GM18511 (cell line): ENCODE results near the gene ATP5ME.
"Not testable (repeated sequence)": the region's sequence is repeated elsewhere in the genome, so short reads cannot be mapped to it uniquely, and the experiment has no call there.

Experiments
- ATAC-seq: cut with Tn5 transposase; IDR thresholded peaks from one replicate; pipeline ENCODE4 v1.9.1; 2021; ENCODE audit warnings: mild to moderate bottlenecking, moderate library complexity; ENCODE audit not compliant: unreplicated experiment

Gene ATP5ME

DNA sequence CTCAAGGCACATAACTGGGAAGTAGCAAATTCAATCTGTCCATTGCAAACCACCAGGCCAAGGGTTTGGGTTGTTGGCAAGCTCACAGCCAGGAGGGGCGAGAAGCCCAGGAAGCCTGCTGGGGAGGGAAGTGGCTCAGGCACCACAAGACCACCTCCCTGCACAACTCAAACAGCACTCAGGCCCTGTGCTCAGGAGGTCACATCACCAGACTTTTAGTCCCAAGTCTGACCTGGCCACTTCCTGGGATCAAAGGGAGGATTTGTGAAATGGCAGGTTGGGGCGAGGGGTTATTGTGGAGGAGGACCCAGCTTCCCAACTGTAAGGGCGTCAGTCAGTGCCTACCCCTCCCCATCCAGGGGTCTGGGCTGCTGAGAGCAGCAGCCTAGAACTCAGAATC is 2.3 kb downstream of the ATP5ME start:
- ATAC-seq = no peak

DNA sequence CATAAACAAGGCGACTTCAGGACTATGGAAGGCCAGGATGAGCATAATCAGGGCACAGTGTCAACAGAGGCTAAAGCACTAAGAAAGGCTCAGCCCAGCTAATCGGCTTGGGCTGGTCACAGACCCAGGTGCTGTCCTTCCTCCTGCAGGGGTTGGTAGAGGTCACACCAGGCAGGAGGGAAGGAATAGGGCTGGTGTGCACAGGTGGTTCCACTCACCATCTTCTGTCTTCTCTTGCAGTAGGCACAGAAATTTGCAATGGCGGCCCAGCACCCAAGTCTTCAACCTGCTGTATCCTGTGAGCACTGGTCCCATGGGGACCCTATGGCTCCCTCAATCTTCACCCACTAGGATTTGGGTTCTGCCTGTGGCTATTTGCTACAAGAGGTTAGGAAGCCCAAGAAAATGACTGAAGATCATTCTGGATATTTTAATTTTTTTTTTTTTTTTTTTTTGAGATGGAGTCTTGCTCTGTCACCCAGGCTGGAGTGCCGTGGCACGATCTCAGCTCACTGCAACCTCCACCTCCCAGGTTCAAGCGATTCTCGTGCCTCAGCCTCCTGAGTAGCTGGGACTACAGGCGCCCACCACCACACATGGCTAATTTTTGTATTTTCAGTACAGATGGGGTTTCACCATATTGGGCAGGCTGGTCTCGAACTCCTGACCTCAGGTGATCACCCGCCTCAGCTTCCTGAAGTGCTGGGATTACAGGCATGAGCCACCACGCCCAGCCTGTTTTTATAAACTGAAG is 4.1 kb downstream of the ATP5ME start:
- not testable (repeated sequence) for ATAC-seq

DNA sequence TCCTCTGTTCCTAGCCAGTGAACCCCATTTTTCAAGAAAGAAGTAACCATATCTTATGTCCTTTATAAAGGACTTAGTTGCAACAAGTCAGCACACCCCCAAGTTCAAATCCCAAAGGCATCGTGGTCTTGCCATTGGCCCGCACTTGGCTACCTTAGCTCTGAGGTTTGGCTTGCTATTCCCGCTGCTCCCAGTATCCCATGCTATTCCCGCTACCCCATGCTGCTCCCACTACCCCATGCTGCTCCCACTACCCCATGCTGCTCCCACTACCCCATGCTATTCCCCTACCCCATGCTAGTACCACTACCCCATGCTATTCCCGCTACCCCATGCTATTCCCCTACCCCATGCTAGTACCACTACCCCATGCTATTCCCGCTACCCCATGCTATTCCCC is 5.9 kb downstream of the ATP5ME start:
- ATAC-seq = not testable (repeated sequence)

DNA sequence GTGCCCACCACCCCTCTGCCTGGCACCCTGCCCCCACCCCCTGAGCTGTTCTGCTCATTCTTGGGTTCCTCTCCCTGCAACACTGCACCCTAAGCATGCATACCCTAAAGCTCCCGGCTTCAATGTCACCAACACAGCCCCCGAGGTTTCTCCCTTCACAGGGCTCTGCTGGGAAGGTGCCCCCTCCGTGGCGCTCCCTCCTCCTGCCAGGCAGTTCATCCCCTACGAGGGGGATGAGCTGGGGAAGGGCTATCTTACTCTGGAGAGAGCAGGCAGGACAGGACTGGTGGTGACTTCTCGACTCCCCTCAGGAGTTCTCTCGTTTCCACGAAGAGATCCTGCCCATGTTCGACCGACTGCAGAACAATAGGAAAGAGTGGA is 6.5 kb downstream of the ATP5ME start:
- ATAC-seq = no peak

DNA sequence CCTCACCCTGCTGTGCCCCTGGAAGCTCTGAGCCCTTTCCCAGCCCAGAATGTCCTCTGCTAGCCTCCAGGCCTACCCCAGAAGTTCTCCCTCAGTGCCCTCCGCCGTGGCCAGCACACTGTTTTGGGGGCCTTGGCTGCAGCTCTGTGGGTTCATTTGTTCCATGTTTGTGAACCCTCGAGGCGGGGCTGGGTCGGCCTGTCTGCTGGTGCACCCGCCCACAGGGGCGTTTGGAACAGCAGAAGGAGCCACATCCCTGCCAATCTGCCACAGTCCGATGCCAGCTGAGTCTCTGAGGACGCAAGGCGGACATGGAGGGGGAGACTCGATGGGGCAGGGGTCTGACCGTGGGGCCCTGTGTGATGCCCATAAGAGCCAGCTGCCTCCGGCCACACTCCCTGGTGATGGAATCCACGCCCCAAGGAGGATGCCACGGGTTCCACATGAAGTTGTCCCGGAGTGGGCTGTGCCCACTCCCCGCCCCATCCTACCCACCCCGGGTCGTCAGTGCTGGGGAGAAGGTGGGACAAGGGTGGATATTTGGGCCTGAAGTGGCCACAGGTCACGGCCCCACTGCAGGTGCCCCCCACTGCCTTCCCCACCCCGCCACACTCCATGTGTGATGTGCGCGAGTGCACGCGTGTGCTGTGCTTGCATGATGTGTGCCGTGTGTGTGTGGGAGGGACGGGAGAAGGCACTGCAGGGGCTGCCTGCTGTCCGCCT is 7.1 kb downstream of the ATP5ME start:
- ATAC-seq = no peak

DNA sequence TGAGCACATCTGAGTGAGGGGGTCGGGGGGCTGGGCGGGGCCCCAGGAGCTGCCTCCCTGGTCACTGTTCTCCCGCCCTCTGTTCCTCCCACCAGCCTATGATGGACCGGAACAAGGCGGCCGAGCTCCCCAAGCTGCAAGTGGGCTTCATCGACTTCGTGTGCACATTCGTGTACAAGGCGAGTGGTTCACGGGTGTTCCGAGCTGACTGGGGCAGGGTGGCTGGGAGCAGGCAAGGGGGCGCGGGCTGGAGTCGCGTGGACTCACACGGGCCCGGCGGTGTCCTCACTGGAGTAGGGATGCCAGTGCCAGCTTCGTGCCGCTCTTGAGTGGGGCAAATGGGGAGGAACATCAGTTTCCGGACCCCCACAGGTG is 7.7 kb downstream of the ATP5ME start:
- no peak for ATAC-seq

DNA sequence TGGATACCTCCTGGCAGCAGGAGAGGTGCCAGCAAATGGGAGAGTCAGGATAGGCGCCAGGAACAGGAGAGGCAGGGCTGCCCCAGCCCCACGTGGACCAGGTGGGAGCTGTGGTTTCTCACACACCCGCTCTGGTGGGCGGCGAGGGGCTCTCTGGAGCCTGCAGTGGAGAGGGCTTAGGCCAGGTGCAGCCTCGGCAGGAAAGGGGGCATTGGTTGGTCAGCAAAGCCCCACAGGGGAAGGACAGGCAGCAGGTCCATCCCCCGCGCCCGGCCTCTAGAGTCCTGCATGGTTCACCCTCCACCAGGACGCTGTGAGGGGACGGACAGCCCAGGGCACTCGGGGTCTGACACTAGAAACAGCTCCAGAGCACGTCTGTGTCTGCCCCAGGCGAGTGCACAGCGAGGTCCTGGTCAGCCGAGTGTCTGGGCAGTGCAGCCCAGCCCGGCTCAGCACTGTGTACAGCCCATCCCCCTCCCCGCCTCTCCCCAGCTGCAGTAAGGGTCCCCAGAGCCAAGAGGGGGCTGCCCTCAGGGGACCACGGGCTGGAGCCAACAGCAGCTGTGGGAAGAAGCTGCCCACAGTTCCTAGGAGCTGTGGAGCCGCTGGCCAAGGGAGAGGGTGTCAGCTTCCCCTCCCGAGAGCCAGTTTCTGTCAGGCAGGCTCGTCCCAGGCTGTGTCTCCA is 8.2 kb downstream of the ATP5ME start:
- ATAC-seq = no peak

DNA sequence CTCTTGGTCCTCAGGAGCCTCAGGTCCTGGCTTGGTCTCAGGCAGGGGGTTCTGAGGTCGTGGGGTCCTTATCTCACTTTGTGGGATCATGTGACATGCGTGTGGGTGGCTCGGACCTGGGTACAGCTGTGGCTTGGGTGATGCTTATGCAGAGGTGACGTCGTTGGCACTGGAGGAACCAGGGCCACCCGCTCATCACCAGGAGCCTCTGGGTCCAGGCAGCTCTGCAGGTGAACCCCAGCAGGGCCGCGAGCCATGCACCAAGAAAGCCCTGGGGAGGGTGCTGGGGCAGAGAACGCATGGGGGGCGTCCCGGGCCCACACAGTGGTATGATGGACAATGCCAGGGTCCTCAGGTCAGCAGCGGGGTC is 8.7 kb downstream of the ATP5ME start:
- no peak for ATAC-seq

DNA sequence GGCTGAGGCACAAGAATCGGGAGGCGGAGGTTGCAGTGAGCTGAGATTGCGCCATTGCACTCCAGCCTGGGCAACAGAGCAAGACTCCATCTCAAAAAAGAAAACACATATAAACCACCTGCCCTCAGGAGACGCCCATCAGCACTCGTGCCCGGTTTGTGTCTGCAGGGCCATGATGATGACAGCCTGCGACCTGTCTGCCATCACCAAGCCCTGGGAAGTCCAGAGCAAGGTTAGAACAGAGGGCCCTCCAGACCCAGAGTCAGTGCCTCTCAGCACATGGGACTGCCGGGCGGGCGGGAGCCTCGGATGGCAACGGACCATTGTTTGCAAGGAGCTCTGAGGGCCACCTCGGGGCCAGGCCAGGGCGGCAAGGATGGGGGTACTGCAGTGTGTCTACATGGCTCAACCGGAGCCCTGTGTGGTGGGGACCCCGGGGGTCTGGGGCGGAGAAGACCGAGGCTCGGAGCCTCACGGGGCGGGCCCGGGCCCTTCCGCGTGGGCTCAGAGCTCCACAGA is 9.3 kb downstream of the ATP5ME start:
- ATAC-seq = no peak

DNA sequence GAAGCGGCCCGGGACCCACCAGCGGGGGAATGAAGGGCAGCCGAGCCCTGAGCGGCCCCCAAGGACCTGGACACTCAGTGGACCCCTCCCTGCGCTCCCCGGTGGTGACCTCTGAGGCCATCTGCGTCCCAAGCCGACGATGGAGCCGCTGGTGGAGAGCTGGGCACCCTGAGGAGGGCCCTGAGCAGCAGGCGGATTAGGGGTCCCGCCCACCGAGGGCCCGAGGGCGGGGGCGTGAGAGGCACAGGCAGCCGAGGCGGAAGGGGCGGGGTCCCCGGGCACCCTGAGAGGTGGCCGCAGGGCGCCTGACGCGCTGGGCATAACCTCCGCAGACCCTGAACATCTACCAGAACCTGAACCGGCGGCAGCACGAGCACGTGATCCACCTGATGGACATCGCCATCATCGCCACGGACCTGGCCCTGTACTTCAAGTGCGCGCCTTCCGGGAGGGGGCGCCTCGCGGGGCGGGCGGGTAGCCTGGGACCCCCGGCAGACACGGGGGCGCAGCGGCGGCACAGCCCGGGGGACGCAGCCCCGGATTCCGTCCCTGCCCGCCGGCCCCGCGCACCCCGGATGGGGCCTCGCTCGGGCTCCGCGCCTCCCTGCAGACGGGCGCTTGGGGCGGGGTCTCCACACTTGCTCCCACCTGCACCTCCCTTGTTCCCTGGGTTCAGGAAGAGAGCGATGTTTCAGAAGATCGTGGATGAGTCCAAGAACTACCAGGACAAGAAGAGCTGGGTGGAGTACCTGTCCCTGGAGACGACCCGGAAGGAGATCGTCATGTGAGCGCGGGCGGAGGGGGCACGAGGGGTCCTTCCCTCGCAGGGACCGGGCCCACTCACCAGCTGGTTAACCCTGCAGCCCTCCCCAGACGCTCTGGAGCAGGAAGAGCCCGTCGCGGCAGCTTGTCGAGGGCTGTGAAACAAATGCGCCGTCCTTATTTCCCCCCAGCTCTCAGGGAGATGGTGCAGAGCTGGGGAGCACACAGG is 10.3 kb downstream of the ATP5ME start:
- ATAC-seq = peak; percentile 82

DNA sequence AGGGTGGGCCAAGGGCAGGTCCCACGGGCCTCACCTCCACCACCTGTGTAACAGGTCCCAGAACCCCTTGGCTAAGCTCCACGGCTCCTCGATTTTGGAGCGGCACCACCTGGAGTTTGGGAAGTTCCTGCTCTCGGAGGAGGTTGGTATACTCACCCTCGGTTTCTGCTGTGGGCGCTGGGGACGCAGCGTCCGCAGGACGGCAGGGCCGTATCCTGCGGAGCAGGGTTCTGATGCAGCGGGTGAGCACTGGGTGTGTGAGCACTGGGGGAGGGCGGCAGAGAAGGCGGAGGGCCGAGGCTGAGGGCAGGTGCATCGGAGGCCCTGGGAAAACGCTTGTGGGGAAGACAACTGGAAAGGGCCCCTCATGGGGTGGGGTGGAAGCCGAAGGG is 11.0 kb downstream of the ATP5ME start:
- peak; percentile 18 for ATAC-seq

DNA sequence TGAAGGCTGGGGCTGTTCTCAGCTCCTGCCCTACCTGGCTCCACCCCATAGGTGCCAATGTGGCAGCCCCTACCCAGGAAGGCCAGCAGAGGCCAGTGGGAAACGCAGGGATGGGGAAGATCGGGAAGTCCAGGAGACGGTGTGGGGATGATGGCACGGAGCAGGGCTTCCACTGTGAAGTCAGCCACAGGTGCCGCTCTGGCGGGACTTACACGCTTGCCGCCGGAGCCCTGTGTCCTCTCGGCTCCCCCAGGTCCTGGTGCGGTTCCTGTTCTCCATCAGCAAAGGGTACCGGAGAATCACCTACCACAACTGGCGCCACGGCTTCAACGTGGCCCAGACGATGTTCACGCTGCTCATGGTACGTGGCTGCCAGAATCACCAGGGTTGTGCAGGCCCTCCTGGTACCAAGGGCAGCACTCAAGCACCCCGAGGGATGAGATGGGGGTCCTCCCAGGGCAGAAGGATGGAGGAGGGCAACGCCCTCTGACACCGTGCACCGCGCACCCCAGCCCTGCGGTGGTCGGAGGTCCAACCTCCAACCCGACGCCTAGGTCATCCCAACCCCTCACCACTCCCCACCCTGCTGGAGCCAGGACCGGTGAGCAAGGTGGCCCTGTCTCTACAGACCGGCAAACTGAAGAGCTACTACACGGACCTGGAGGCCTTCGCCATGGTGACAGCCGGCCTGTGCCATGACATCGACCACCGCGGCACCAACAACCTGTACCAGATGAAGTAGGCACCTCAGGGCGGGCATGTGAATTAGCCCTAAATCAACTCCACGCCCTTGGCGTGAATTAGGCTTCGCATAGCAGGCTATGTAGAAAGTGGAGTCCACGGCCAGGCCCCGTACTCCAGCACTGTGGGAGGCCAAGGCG is 12.0 kb downstream of the ATP5ME start:
- ATAC-seq = no peak

DNA sequence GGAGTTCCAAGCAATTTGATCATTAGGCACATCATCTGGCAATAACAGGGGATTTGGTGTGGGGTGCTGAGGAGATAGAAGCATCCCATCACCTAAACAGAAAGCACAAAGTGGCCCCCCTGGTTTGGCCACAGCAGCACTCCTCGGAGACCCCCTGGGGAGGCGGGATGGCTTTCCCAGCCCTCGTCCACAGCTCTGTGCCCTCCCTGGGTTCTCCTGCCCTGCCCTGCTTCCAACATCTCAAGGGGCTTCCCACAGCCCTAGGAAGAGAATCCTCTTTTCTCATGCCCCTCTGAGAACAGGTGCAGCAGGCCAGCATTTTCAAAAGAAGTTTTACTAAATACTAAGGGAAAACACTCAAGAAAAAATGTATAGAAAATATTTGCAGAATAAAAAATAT is 12.8 kb downstream of the ATP5ME start:
- ATAC-seq = no peak

DNA sequence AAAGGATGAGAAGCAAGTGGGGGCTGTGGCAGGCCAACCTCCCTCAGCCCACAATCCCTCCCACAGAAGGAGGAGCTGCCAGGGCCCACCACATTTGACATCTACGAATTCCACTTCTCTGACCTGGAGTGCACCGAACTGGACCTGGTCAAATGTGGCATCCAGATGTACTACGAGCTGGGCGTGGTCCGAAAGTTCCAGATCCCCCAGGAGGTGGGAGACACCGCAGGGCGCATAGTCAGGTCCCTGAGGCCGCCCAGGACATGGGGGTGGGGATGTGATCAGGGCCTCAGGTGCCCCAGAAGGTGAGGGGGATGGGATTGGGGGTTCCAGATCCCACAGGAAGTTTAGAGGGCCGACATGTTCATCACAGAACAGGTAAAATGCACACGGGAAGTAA is 13.7 kb downstream of the ATP5ME start:
- ATAC-seq = no peak

DNA sequence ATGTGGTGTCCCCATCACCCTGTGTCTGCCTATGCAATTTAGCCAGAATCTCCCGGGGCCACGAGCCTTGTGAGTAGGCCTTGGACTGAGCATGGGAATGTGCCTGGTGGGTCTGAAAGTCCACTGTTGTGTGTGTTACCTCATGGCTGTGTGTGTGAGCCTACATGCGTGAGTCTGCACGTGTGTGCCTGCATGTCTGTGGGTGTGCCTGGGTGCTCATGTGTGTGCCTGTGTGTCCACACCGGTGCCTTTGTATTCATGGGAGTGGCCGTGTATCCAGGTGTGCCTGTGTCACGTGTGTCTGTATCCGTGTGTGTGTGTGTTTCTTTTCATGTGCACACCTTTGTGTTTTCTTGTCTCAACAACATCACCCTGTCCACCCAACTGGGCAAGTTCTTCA is 14.2 kb downstream of the ATP5ME start:
- ATAC-seq = no peak

DNA sequence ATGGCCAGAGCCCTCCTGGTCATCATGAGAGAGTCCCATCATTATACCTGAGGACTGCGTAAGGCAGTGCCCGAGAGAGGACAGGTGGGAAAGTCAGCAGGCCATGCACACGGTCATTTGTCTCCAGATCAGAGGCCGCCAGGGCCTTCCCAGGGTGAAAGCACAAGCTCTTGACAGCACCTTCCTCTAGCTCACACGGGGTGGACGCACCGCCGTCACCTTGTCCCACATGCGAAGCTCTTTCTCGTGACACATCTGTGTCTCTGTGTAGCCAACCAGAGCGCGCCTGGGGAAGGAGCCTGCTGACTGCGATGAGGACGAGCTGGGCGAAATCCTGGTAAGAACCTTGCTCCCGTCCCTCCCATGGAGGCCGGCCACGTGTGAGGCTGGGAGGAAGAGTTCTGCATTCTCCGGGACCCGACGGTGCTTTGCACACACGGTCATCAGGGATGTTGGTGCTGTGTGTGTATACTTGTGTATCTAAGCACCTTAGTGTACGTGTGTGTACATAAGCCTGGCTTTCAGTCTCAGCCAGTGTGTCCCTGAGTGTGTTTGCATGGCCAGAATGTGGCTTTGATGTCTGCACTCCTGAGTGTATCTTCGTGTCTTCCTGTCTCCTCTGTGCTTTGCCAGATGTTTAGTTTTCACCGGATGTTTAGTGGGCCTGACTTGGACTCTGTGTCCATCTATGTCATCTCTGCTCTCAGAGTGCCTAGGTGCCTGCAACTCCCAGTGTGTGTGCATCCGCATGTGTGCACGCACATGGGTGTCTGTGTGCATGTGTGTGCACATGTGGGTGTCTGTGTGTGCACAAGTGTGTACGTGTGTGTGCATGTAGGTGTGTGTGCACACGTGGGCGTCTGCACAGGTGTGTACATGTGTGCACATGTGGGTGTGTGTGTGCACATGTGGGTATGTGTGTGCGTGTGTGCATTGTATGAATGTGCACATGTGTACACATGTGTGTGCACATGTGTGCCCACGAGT is 15.1 kb downstream of the ATP5ME start:
- ATAC-seq = no peak

DNA sequence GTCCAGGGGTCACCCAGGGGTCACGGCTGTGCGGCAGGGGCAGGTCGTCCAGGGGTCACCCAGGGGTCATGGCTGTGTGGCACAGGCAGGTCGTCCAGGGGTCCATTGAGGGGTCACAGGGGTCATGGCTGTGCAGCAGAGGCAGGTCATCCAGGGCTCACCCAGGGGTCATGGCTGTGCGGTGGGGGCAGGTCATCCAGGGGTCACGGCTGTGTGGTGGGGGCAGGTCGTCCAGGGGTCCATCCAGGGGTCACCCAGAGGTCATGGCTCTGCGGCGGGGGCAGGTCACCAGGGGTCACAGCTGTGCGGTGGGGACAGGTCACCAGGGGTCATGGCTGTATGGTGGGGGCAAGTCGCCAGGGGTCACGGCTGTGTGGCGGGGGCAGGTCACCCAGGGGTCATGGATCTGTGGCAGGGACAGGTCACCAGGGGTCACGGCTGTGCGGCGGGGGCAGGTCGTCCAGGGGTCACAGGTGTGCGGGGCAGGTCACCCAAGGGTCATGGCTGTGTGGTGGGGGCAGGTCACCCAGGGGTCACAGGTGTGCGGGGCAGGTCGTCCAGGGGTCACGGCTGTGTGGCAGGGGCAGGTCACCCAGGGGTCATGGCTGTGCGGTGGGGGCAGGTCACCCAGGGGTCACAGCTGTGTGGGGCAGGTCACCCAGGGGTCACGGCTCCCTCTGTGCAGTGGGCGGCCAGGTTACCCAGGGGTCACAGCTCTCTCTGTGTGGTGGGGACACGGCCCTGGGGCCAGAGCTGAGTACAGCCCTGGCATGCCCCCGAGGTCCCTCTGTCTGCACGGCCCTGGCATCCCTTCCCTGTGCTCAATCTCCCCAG is 16.0 kb downstream of the ATP5ME start:
- ATAC-seq = no peak
